ENCODE data around the gene TEC. TPM values are rescaled to one million over a fixed set of nuclear protein-coding genes. Genes with fewer than 3 reads are reported as not detected.

The TEC gene
- total and polyA plus RNA-seq, 2 of the 8 experiments (the other 6 are each of a cell fraction or from before 2014, with no cell fraction given) = 0.73 to 1.8 TPM

GRCh38 chr4:48266781-48267180 lies 2.9 kb downstream of the TEC start:
- no peak overlapping the region for H2AK5ac ChIP-seq (ENCODE audit: low read depth, low read length)
- peaks cover 9% of the 10 kb centered on the region; the same call in 1 of the 2 replicates for H3K23me2 ChIP-seq (ENCODE audit: low read depth, low read length)
- no peak overlapping the region for H2AFZ ChIP-seq (ENCODE audit: low read length)
- no peak overlapping the region for H4K5ac ChIP-seq (ENCODE audit: insufficient read length, low read depth, low read length)
- no peak overlapping the region for H2BK5ac ChIP-seq (ENCODE audit: low read depth, low read length)
- no peak overlapping the region for H3K4me3 ChIP-seq (ENCODE audit: extremely low read depth in 1 of 4, insufficient read depth in 2 of 4, low read depth in 3 of 4, low read length in 4 of 4)
- H3K4me1 ChIP-seq (replicated peaks in 1 of 4; ENCODE audit: control insufficient read depth in 3 of 4, insufficient read depth in 4 of 4, low read length in 3 of 4) = peaks cover 0 to 4% (median 0%) of the 10 kb centered on the region in 4 experiments; a peak in 3 of 7 replicates
- no peaks in the 10 kb centered on the region for H3K36me3 ChIP-seq (ENCODE audit: control insufficient read depth in 2 of 4, insufficient read depth in 4 of 4, low read length in 3 of 4)
- no peak overlapping the region for H3K27ac ChIP-seq (ENCODE audit: low read depth, low read length)
- H3K79me2 ChIP-seq (ENCODE audit: control insufficient read depth in 1 of 2, insufficient read depth in 2 of 2, low read length in 2 of 2) = peaks cover 5 to 10% of the 10 kb centered on the region in 2 experiments; a peak in 1 of 4 replicates
- no peaks in the 10 kb centered on the region for H3K27me3 ChIP-seq (replicated peaks in 1 of 4; ENCODE audit: control insufficient read depth in 3 of 4, extremely low read depth in 1 of 4, insufficient read depth in 3 of 4, low read length in 3 of 4)
- no peak overlapping the region for H3K18ac ChIP-seq (ENCODE audit: extremely low read depth, low read length)
- H3K9me3 ChIP-seq (ENCODE audit: insufficient read depth in 2 of 2, low read depth in 1 of 2, low read length in 1 of 2) = peaks cover 3 to 6% of the 10 kb centered on the region in 2 experiments; a peak in 3 of 4 replicates
- H4K8ac ChIP-seq (ENCODE audit: extremely low read depth, insufficient read depth, low read length) = no peak overlapping the region
- WGBS, 2 experiments (ENCODE audit: extremely low coverage in 1 of 2, insufficient coverage in 1 of 2, insufficient read length in 1 of 2, insufficient replicate concordance in 2 of 2, low coverage in 1 of 2, low lambda C conversion rate in 2 of 2, missing lambda C conversion rate in 1 of 2) = 87% methylated on average over 4 of the region's 4 CpGs; no CpG with 5 or more reads in 1 of the 2 experiments
- H4K20me1 ChIP-seq (replicated peaks in 1 of 2; ENCODE audit: control insufficient read depth in 1 of 2, insufficient read depth in 2 of 2, low read length in 2 of 2) = no peaks in the 10 kb centered on the region
- H4K91ac ChIP-seq (replicated peaks; ENCODE audit: insufficient read length, low read length) = no peak overlapping the region
- ChIA-PET CTCF (ENCODE audit: partially characterized antibody) (interaction anchor here (1.4 kb wide), 1 partner anchor 8 kb away, joined by 4 read pairs; no protein-coding TSS in a partner anchor), POLR2A (ENCODE audit: partially characterized antibody) (no interaction called here)
- H2BK15ac ChIP-seq (ENCODE audit: low read length) = no peak overlapping the region
- H3K4ac ChIP-seq (replicated peaks; ENCODE audit: insufficient read length, low read depth, low read length) = no peak overlapping the region
- DNase-seq (ENCODE audit: low read depth in 1 of 2, low spot score in 2 of 2) = no peak
- no peak overlapping the region for H3K14ac ChIP-seq (ENCODE audit: insufficient read length)
- no peak overlapping the region for H3K23ac ChIP-seq (ENCODE audit: insufficient read length)
- H3K9ac ChIP-seq (replicated peaks in 1 of 4; ENCODE audit: extremely low read depth in 1 of 4, low read depth in 3 of 4, low read length in 3 of 4) = no peak overlapping the region
- no peak overlapping the region for H3K56ac ChIP-seq (replicated peaks; ENCODE audit: insufficient read length, low read depth, low read length)
- no peak for FAIRE-seq
- no peak overlapping the region for H2BK20ac ChIP-seq (ENCODE audit: low read length)
- H3K79me1 ChIP-seq (ENCODE audit: low read depth, low read length) = no peaks in the 10 kb centered on the region
- H3K4me2 ChIP-seq (ENCODE audit: insufficient read depth in 1 of 2, low read depth in 2 of 2, low read length in 2 of 2) = no peak overlapping the region
- H2BK12ac ChIP-seq (ENCODE audit: low read depth, low read length) = no peak overlapping the region
- H2BK120ac ChIP-seq (replicated peaks; ENCODE audit: low read depth, low read length) = no peak overlapping the region
- TF ChIP-seq KDM1A (IDR thresholded peaks at IDR 0.05; ENCODE audit: borderline replicate concordance, low read length) = no peak
- no peak for TF ChIP-seq SRF (IDR thresholded peaks at IDR 0.05; ENCODE audit: low read depth, low read length)
- TF ChIP-seq CREB1 (IDR thresholded peaks at IDR 0.05) = no peak
- TF ChIP-seq BRCA1 (IDR thresholded peaks at IDR 0.05; ENCODE audit: low read depth, low read length) = no peak
- TF ChIP-seq, protein P1, sequence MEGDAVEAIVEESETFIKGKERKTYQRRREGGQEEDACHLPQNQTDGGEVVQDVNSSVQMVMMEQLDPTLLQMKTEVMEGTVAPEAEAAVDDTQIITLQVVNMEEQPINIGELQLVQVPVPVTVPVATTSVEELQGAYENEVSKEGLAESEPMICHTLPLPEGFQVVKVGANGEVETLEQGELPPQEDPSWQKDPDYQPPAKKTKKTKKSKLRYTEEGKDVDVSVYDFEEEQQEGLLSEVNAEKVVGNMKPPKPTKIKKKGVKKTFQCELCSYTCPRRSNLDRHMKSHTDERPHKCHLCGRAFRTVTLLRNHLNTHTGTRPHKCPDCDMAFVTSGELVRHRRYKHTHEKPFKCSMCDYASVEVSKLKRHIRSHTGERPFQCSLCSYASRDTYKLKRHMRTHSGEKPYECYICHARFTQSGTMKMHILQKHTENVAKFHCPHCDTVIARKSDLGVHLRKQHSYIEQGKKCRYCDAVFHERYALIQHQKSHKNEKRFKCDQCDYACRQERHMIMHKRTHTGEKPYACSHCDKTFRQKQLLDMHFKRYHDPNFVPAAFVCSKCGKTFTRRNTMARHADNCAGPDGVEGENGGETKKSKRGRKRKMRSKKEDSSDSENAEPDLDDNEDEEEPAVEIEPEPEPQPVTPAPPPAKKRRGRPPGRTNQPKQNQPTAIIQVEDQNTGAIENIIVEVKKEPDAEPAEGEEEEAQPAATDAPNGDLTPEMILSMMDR (IDR thresholded peaks at IDR 0.05; ENCODE audit: control extremely low read depth in 1 of 3, insufficient read depth in 1 of 3, low read depth in 1 of 3, low read length in 3 of 3) = no peak
- no peak for TF ChIP-seq SP4 (IDR thresholded peaks at IDR 0.05; ENCODE audit: low read length)
- no peak for TF ChIP-seq BACH1 (IDR thresholded peaks at IDR 0.05; ENCODE audit: low read length)
- TF ChIP-seq FOSL1 (IDR thresholded peaks at IDR 0.05; ENCODE audit: insufficient read depth, low read depth, low read length) = no peak
- TF ChIP-seq RAD21 (IDR thresholded peaks at IDR 0.05 in 1 of 2, conservative IDR thresholded peaks at IDR 0.05 in 1 of 2; ENCODE audit: low read depth in 2 of 2, low read length in 2 of 2) = no peak
- TF ChIP-seq POLR2A (IDR thresholded peaks at IDR 0.05; ENCODE audit: control extremely low read depth in 1 of 2, low read depth in 2 of 2, low read length in 2 of 2) = no peak
- TF ChIP-seq HDAC2 (IDR thresholded peaks at IDR 0.05; ENCODE audit: borderline replicate concordance in 1 of 2, low read depth in 2 of 2, low read length in 2 of 2) = no peak

All from H1 (cell line).